ENCODE results near the gene HOTAIR. TPM values are rescaled to one million over a fixed set of nuclear protein-coding genes. Genes with fewer than 3 reads are reported as not detected.

The HOTAIR gene
- total RNA-seq, 1 experiment from 2014 or later = not detected

- Histone ChIP-seq H3K18ac (ENCODE audit: insufficient read length, low read depth, low read length) (no peak overlapping the region), H2AK5ac (ENCODE audit: insufficient read length, low read length) (no peak overlapping the region), H3K9ac (ENCODE audit: extremely low read depth, insufficient read length, low read length) (no peak overlapping the region), H3K23me2 (ENCODE audit: insufficient read length, low read depth, low read length, poor library complexity, severe bottlenecking) (no peaks in the 10 kb centered on the region), H3K9me3 (ENCODE audit: control insufficient read depth, low read depth, low read length) (no peaks in the 10 kb centered on the region), H2BK15ac (ENCODE audit: low read depth, low read length) (no peak overlapping the region), H3K56ac (ENCODE audit: insufficient read length, low read depth, low read length) (no peak overlapping the region), H3K4me1 (ENCODE audit: insufficient read depth, low read length) (no peaks in the 10 kb centered on the region), H3K23ac (ENCODE audit: insufficient read length, low read depth, low read length) (no peak overlapping the region), H4K91ac (ENCODE audit: insufficient read length, low read depth, low read length) (no peak overlapping the region), H2BK20ac (ENCODE audit: low read depth, low read length, poor library complexity, severe bottlenecking) (no peak overlapping the region), H3T11ph (ENCODE audit: low read length) (no peak overlapping the region), H4K5ac (ENCODE audit: insufficient read length, low read depth, low read length) (no peak overlapping the region), H2AFZ (ENCODE audit: low read length) (no peak overlapping the region), H3K79me2 (ENCODE audit: insufficient read depth, low read length) (no peaks in the 10 kb centered on the region), H4K8ac (replicated peaks; ENCODE audit: insufficient read length, low read depth, low read length) (no peak overlapping the region), H3K14ac (ENCODE audit: insufficient read depth, low read length) (no peak overlapping the region), H3K27me3 (ENCODE audit: insufficient read depth, low read length) (peaks cover 96% of the 10 kb centered on the region), H4K20me1 (ENCODE audit: control insufficient read depth, insufficient read depth, insufficient read length) (no peaks in the 10 kb centered on the region), H2BK12ac (ENCODE audit: insufficient read length, low read depth, low read length) (no peak overlapping the region), H3K79me1 (ENCODE audit: insufficient read depth, low read depth, low read length, poor library complexity, severe bottlenecking) (no peaks in the 10 kb centered on the region), H2BK5ac (ENCODE audit: insufficient read length, low read length) (no peak overlapping the region), H3K27ac (ENCODE audit: insufficient read length, low read depth, low read length) (no peak overlapping the region), H2BK120ac (ENCODE audit: low read depth, low read length, poor library complexity, severe bottlenecking) (no peak overlapping the region), H3K4me2 (ENCODE audit: insufficient read depth, insufficient read length, low read length) (no peak overlapping the region), H3K4ac (ENCODE audit: low read depth, low read length) (no peak overlapping the region)
- H3K36me3 Mint-ChIP-seq (ENCODE audit: insufficient read depth in 1 of 3, low read depth in 3 of 3) = no peaks in the 10 kb centered on the region; a peak in 2 of 7 replicates
- no peak overlapping the region for H3K27ac Mint-ChIP-seq
- WGBS (ENCODE audit: extremely low coverage, insufficient read length, low lambda C conversion rate) = no CpG with 5 or more reads among the region's 4 CpGs
- peaks cover 3 to 11% of the 10 kb centered on the region in 2 experiments; a peak in 4 of 5 replicates for H3K9me3 Mint-ChIP-seq
- TF ChIP-seq CTCF (conservative IDR thresholded peaks at IDR 0.05) = no peak
- peaks cover 100% of the 10 kb centered on the region for H3K27me3 Mint-ChIP-seq (ENCODE audit: low read depth)
- H3K4me3 Mint-ChIP-seq = no peak overlapping the region
- H3K4me1 Mint-ChIP-seq = peaks cover 3 to 11% of the 10 kb centered on the region in 2 experiments; a peak in 2 of 4 replicates
- DNase-seq = no peak
Measured at GRCh38 chr12:53987787-53988230, 13.1 kb upstream of the HOTAIR start.
